ENCODE measurements around the gene SINHCAF. TPM values are rescaled to one million over a fixed set of nuclear protein-coding genes. Genes with fewer than 3 reads are reported as not detected.

SINHCAF gene
- total and polyA plus RNA-seq, 2 experiments from 2014 or later = 581 to 686 TPM

GRCh38 chr12:31231611-31232360 is 94.2 kb downstream of the SINHCAF start:
- ATAC-seq = no peak
- Histone ChIP-seq H2AFZ (0 out of 2 replicates have a peak overlapping the region, but pooled peaks have one; percentile 52), H3K4me1 (ENCODE audit: insufficient read depth) (no peaks in the 10 kb centered on the region; the same call in 1 of the 2 replicates), H3K79me2 (replicated peaks; ENCODE audit: insufficient read depth) (no peaks in the 10 kb centered on the region), H3K27me3 (ENCODE audit: insufficient read depth) (no peaks in the 10 kb centered on the region), H4K20me1 (replicated peaks; ENCODE audit: insufficient read depth) (no peaks in the 10 kb centered on the region; the same call in 1 of the 2 replicates), H3K27ac (ENCODE audit: low read depth) (no peak overlapping the region), H3K4me2 (no peak overlapping the region), H3K36me3 (ENCODE audit: insufficient read depth) (no peaks in the 10 kb centered on the region), H3K9me2 (ENCODE audit: insufficient read depth) (no peaks in the 10 kb centered on the region), H3F3A (replicated peaks; ENCODE audit: low read depth) (no peaks in the 10 kb centered on the region), H3K4me3 (no peak overlapping the region)
- TF ChIP-seq NANOG (IDR thresholded peaks at IDR 0.05; ENCODE audit: borderline replicate concordance) (no peak), EZH2phosphoT487 (IDR thresholded peaks at IDR 0.05; ENCODE audit: unreplicated experiment) (no peak), STAT1 (IDR thresholded peaks at IDR 0.05; ENCODE audit: unreplicated experiment) (no peak), JUNB (IDR thresholded peaks at IDR 0.05; ENCODE audit: unreplicated experiment) (no peak), ZNF462 (CRISPR knock-in tag; IDR thresholded peaks at IDR 0.05) (no peak), CREB1 (CRISPR knock-in tag; IDR thresholded peaks at IDR 0.05; ENCODE audit: low read depth) (no peak), ETS1 (IDR thresholded peaks at IDR 0.05) (no peak), EZH2 (IDR thresholded peaks at IDR 0.05; ENCODE audit: low read depth, unreplicated experiment) (no peak), POLR2AphosphoS5 (IDR thresholded peaks at IDR 0.05; ENCODE audit: low read depth) (no peak), ZNF114 (CRISPR knock-in tag; IDR thresholded peaks at IDR 0.05) (no peak), ZNF331 (CRISPR knock-in tag; IDR thresholded peaks at IDR 0.05; ENCODE audit: low read depth) (no peak)
- TF ChIP-seq, protein P1, sequence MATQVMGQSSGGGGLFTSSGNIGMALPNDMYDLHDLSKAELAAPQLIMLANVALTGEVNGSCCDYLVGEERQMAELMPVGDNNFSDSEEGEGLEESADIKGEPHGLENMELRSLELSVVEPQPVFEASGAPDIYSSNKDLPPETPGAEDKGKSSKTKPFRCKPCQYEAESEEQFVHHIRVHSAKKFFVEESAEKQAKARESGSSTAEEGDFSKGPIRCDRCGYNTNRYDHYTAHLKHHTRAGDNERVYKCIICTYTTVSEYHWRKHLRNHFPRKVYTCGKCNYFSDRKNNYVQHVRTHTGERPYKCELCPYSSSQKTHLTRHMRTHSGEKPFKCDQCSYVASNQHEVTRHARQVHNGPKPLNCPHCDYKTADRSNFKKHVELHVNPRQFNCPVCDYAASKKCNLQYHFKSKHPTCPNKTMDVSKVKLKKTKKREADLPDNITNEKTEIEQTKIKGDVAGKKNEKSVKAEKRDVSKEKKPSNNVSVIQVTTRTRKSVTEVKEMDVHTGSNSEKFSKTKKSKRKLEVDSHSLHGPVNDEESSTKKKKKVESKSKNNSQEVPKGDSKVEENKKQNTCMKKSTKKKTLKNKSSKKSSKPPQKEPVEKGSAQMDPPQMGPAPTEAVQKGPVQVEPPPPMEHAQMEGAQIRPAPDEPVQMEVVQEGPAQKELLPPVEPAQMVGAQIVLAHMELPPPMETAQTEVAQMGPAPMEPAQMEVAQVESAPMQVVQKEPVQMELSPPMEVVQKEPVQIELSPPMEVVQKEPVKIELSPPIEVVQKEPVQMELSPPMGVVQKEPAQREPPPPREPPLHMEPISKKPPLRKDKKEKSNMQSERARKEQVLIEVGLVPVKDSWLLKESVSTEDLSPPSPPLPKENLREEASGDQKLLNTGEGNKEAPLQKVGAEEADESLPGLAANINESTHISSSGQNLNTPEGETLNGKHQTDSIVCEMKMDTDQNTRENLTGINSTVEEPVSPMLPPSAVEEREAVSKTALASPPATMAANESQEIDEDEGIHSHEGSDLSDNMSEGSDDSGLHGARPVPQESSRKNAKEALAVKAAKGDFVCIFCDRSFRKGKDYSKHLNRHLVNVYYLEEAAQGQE (IDR thresholded peaks at IDR 0.05; ENCODE audit: unreplicated experiment) = no peak
- TF ChIP-seq, protein P2, sequence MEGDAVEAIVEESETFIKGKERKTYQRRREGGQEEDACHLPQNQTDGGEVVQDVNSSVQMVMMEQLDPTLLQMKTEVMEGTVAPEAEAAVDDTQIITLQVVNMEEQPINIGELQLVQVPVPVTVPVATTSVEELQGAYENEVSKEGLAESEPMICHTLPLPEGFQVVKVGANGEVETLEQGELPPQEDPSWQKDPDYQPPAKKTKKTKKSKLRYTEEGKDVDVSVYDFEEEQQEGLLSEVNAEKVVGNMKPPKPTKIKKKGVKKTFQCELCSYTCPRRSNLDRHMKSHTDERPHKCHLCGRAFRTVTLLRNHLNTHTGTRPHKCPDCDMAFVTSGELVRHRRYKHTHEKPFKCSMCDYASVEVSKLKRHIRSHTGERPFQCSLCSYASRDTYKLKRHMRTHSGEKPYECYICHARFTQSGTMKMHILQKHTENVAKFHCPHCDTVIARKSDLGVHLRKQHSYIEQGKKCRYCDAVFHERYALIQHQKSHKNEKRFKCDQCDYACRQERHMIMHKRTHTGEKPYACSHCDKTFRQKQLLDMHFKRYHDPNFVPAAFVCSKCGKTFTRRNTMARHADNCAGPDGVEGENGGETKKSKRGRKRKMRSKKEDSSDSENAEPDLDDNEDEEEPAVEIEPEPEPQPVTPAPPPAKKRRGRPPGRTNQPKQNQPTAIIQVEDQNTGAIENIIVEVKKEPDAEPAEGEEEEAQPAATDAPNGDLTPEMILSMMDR (conservative IDR thresholded peaks at IDR 0.05; ENCODE audit: low read depth in 2 of 2) = no peak
- H3K36me3 Mint-ChIP-seq (ENCODE audit: low read depth) = peaks cover 5% of the 10 kb centered on the region; the same call in 1 of the 3 replicates
- H3K4me1 Mint-ChIP-seq = peaks cover 17% of the 10 kb centered on the region
- no peak overlapping the region for H3K27ac Mint-ChIP-seq
- no peak overlapping the region for H3K4me3 Mint-ChIP-seq
- no peak for DNase-seq (ENCODE audit: low spot score)
- peaks cover 6% of the 10 kb centered on the region; the same call in 2 of the 3 replicates for H3K9me3 Mint-ChIP-seq
- peaks cover 7% of the 10 kb centered on the region for H3K27me3 Mint-ChIP-seq (ENCODE audit: insufficient read depth, low read depth, poor library complexity)
